ENCODE data around the gene HDAC11. TPM values are rescaled to one million over a fixed set of nuclear protein-coding genes. Genes with fewer than 3 reads are reported as not detected.
"Not testable (repeated sequence)": the region's sequence is repeated elsewhere in the genome, so short reads cannot be mapped to it uniquely, and the experiment has no call there.

The HDAC11 gene
- total RNA-seq = 21.8 TPM

- DNase-seq = peak; percentile 99
These were observed at the start of gene HDAC11 for GRCh38 chr3:13479582-13480339. HDAC11 (plus strand) TSS chr3:13480306; CDS start chr3:13480348, 42 bp downstream.

GRCh38 chr3:13430411-13430875 lies 49.7 kb upstream of the HDAC11 start:
- not testable (repeated sequence) for DNase-seq

GRCh38 chr3:13432093-13432492 lies 48.0 kb upstream of the HDAC11 start:
- no peak for DNase-seq

- no peak for DNase-seq
These were observed 46.2 kb upstream of the HDAC11 start for GRCh38 chr3:13433912-13434311.

GRCh38 chr3:13436213-13436612 lies 43.9 kb upstream of the HDAC11 start:
- not testable (repeated sequence) for DNase-seq

GRCh38 chr3:13440204-13440817 lies 39.8 kb upstream of the HDAC11 start:
- DNase-seq = no peak

GRCh38 chr3:13442882-13443281 lies 37.2 kb upstream of the HDAC11 start:
- DNase-seq = not testable (repeated sequence)

GRCh38 chr3:13451301-13451673 lies 28.8 kb upstream of the HDAC11 start:
- no peak for DNase-seq

GRCh38 chr3:13452490-13453335 lies 27.4 kb upstream of the HDAC11 start:
- peak; percentile 81 for DNase-seq

GRCh38 chr3:13455644-13456043 lies 24.5 kb upstream of the HDAC11 start:
- no peak for DNase-seq

GRCh38 chr3:13457593-13457992 lies 22.5 kb upstream of the HDAC11 start:
- DNase-seq = no peak

- DNase-seq = no peak
These were observed 20.3 kb upstream of the HDAC11 start for GRCh38 chr3:13459605-13460340.

GRCh38 chr3:13460341-13460736 lies 19.8 kb upstream of the HDAC11 start:
- no peak for DNase-seq

- peak; percentile 69 for DNase-seq
These were observed 18.7 kb upstream of the HDAC11 start for GRCh38 chr3:13461169-13462124.

- no peak for DNase-seq
These were observed 17.9 kb upstream of the HDAC11 start for GRCh38 chr3:13462125-13462629.

GRCh38 chr3:13462822-13463221 lies 17.3 kb upstream of the HDAC11 start:
- DNase-seq = peak; percentile 49

- DNase-seq = peak; percentile 76
These were observed 16.3 kb upstream of the HDAC11 start for GRCh38 chr3:13463618-13464400.

GRCh38 chr3:13465236-13465873 lies 14.8 kb upstream of the HDAC11 start:
- DNase-seq = peak; percentile 69

- DNase-seq = no peak
These were observed 13.3 kb upstream of the HDAC11 start for GRCh38 chr3:13466781-13467180.
